Skeletal muscle satellite cell (primary cell): ENCODE measurements around the gene RAB22A.

Experiments
- H3K27me3 ChIP-seq: 2 replicates; pipeline ENCODE4 v1.7.0; 2013; ENCODE audit warnings: low read length; ENCODE audit not compliant: control insufficient read depth, insufficient read depth
- H3K36me3 ChIP-seq: 2 replicates; pipeline ENCODE4 v1.7.0; 2013; ENCODE audit warnings: mild to moderate bottlenecking, control low read depth, low read length; ENCODE audit not compliant: insufficient read depth
- H3K4me1 ChIP-seq: 2 replicates; pipeline ENCODE4 v1.7.0; 2013; ENCODE audit warnings: low read length; ENCODE audit not compliant: control insufficient read depth, insufficient read depth
- H3K4me2 ChIP-seq: 2 replicates; pipeline ENCODE4 v1.7.0; 2013; ENCODE audit warnings: mild to moderate bottlenecking, low read length
- H3K4me3 ChIP-seq: 2 replicates; pipeline ENCODE4 v1.7.0; 2013; ENCODE audit warnings: low read length
- H3K9ac ChIP-seq: 2 replicates; pipeline ENCODE4 v1.7.0; 2013; ENCODE audit warnings: mild to moderate bottlenecking, low read depth, low read length, moderate library complexity
- H3K9me3 ChIP-seq: replicated peaks from 2 replicates; pipeline ENCODE4 v1.7.0; 2013; ENCODE audit warnings: mild to moderate bottlenecking, control low read depth, low read length

The RAB22A gene

DNA sequence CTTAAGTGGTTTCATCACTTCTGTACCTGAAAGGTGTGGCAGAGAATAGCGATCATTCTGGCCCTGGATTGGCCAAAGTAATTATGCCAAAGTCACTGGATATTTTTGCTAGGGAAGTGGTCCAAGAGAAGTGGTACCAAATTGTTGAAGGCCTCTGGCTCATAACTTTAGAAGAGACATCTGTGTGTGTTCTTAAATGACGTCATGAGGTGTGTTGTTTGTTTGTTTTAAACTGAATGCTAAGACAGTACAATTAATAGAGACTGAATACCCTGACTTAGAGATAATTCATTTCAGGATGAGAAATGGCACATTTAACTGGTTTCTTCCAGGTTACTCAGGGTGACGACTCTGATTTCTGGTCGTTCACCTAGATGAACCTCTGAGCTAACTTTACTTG, 82.8 kb downstream of the RAB22A start:
- peaks cover 31% of the 10 kb centered on the region for H3K4me1 ChIP-seq
- no peaks in the 10 kb centered on the region for H3K27me3 ChIP-seq
- no peak overlapping the region for H3K4me3 ChIP-seq
- H3K9me3 ChIP-seq: no peaks in the 10 kb centered on the region
- no peak overlapping the region for H3K9ac ChIP-seq
- H3K36me3 ChIP-seq: peaks cover 21% of the 10 kb centered on the region
- H3K4me2 ChIP-seq: peak overlapping the region; percentile 99

DNA sequence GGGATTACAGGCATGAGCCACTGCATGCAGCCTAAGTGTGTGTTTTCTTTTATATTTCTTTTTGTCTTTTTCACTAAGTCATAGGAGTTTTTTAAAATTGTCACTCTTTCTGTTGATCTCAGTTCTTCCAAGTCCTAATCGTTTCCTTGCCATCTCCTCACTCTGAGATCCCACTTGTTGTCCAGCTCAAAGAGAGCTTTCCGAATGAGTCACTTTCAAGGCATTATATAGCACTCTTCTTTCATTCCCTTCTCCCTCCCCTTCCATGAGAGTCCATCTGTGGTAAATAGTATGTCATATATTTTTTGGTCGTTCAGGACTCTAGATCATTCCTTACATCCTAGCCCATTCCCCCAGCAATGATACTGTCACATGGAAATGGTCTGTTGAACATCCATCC, 83.8 kb downstream of the RAB22A start:
- Histone ChIP-seq H3K4me1 (peaks cover 31% of the 10 kb centered on the region), H3K27me3 (no peaks in the 10 kb centered on the region), H3K9ac (no peak overlapping the region), H3K4me3 (no peak overlapping the region), H3K9me3 (no peaks in the 10 kb centered on the region), H3K36me3 (peaks cover 24% of the 10 kb centered on the region), H3K4me2 (peak overlapping the region; percentile 18)

DNA sequence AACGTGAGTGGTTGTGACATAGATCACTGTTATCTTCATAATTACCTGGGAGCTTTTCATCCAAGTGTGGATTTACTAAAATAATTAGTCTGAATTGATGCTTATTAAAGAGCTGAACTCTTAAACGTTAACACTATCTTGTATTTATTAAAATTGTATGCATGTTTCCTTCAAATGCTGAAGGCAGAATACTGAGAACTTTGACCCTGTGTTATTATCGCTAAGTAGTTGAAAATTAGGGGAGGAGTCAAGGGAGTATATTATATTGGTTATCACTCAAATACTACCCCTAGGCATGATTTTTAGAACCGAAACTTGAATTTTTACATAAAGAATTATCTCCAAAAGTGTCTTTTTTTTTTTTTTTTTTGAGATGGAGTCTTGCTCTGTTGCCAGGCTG, 85.3 kb downstream of the RAB22A start:
- Histone ChIP-seq H3K36me3 (peaks cover 23% of the 10 kb centered on the region), H3K9me3 (no peaks in the 10 kb centered on the region), H3K4me2 (no peak overlapping the region), H3K4me1 (peaks cover 29% of the 10 kb centered on the region), H3K27me3 (no peaks in the 10 kb centered on the region), H3K4me3 (no peak overlapping the region), H3K9ac (no peak overlapping the region)

DNA sequence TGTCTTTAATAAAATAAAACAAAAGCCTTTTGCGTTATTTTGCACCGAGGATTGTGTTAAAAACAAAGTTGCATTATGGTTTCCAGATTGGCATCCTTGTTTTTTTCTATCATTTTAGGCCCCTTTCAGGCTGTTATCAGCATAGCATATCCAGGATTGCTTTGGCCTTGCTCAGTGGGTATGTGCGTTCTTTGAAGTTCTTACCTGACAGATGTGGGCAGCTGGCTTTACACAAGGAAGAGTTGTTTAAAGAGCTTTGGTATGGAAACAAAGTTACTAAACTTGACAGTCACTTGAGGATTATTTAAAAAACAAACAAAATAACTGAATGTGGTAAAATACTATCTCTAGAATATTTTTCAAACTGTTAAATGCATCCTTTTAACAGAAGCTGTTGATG, 86.1 kb downstream of the RAB22A start:
- Histone ChIP-seq H3K4me2 (no peak overlapping the region), H3K9ac (no peak overlapping the region), H3K36me3 (peaks cover 18% of the 10 kb centered on the region), H3K9me3 (no peaks in the 10 kb centered on the region), H3K4me1 (peaks cover 21% of the 10 kb centered on the region), H3K4me3 (no peak overlapping the region), H3K27me3 (no peaks in the 10 kb centered on the region)

DNA sequence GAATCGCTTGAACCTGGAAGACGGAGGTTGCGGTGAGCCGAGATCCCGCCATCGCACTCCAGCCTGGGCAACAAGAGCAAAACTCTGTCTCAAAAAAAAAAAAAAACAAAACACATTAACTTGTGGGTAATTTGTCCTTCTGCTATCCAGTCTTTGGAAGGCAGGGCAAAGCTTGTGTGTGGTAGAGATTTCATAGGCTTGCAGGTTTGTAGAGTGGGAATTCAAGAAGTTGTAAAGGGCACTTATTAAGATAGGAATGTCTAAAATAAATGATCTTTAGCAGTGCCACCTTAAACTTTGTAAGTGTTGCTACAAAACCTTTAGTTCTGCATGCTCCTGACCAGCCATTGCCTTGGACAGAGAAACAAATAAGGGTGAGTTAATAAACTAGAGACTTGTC, 87.9 kb downstream of the RAB22A start:
- Histone ChIP-seq H3K9ac (no peak overlapping the region), H3K36me3 (peaks cover 7% of the 10 kb centered on the region), H3K27me3 (no peaks in the 10 kb centered on the region), H3K4me1 (peaks cover 5% of the 10 kb centered on the region), H3K4me3 (no peak overlapping the region), H3K9me3 (no peaks in the 10 kb centered on the region), H3K4me2 (no peak overlapping the region)

DNA sequence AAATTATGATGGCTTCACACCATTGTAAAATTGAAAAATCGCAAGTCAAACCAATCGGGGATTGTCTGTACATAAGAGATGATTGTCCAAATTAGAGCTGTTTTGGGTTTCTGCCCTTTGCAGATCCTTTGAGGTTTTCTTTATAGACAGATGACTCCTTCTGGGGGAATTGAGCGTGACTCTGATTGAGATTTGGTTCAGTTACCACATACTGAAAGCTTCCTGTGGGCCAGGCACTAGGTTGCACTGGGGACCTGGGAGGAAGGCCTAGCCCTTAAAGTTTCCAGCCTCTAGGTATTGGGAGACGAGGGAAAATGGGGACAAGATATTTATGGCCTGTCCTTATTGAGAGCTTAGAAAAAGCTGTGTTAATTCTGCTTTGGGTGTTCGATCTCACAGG, 88.7 kb downstream of the RAB22A start:
- Histone ChIP-seq H3K9ac (no peak overlapping the region), H3K4me3 (no peak overlapping the region), H3K36me3 (peaks cover 7% of the 10 kb centered on the region), H3K4me1 (peaks cover 3% of the 10 kb centered on the region), H3K27me3 (no peaks in the 10 kb centered on the region), H3K9me3 (no peaks in the 10 kb centered on the region), H3K4me2 (no peak overlapping the region)

DNA sequence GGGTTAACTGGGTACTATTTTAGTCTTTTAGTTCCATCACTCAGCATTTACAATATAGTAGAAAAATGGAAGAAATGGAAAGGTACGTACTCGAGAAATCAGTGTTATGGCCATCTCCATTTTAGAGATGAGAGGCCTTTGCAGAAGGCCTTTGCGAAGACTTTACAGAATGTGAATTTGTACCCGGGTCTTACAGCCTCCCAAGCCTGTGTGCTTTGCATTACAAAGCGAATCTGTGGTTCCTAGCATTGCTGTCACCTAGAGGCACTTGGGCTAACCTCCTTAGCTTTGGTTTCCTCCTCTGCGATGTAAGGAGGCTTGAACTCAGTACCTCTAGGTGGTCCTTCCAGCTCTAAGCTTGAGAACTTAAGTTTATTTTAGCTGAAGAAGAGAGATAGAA, 90.4 kb downstream of the RAB22A start:
- H3K9me3 ChIP-seq: no peaks in the 10 kb centered on the region
- no peaks in the 10 kb centered on the region for H3K4me1 ChIP-seq
- no peaks in the 10 kb centered on the region for H3K27me3 ChIP-seq
- no peak overlapping the region for H3K4me3 ChIP-seq
- no peak overlapping the region for H3K9ac ChIP-seq
- H3K36me3 ChIP-seq: peaks cover 7% of the 10 kb centered on the region
- no peak overlapping the region for H3K4me2 ChIP-seq

DNA sequence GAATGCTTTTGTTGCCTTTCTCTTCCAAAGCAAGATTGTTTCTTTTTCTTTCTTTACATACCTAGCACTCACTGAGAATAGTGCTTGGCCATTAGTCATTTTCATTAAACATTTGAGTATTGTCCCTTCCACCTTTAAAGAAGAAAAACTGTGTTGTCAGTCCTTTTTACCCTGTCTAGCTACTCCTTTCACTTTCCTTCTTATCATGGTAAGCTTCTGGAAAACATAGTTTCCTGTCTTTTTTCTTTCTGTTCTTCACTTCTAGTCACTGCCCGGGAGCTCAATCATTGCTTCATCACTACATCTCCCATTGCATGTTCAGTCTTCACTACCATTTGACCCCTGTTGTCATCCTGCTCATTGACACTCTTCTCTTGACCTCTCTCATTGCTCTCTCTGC, 91.6 kb downstream of the RAB22A start:
- Histone ChIP-seq H3K4me1 (peaks cover 4% of the 10 kb centered on the region), H3K36me3 (peaks cover 7% of the 10 kb centered on the region), H3K4me2 (no peak overlapping the region), H3K4me3 (no peak overlapping the region), H3K9me3 (no peaks in the 10 kb centered on the region), H3K27me3 (no peaks in the 10 kb centered on the region), H3K9ac (no peak overlapping the region)

DNA sequence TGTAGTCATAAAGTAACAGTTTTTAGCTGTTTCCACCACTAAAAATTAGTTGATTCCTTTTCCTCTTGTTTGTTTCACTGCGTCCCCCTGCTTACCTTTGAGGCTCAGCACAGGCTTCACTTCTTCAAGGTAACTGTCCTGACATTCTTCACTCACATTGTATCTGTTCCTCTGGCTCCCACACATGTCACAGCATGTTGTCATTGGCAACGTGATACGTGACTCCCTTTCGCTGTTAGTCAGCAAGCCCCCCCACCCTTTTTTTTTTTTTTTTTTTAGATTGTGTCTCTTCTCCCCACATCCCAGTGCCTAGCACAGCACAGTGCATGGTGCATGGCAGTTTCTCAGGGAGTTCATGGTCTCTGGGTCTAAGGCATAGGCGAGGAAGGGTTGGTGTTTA, 92.8 kb downstream of the RAB22A start:
- H3K9me3 ChIP-seq: no peaks in the 10 kb centered on the region
- H3K27me3 ChIP-seq: no peaks in the 10 kb centered on the region
- H3K36me3 ChIP-seq: peaks cover 7% of the 10 kb centered on the region
- peaks cover 16% of the 10 kb centered on the region for H3K4me1 ChIP-seq
- no peak overlapping the region for H3K4me2 ChIP-seq
- H3K4me3 ChIP-seq: no peak overlapping the region
- no peak overlapping the region for H3K9ac ChIP-seq

DNA sequence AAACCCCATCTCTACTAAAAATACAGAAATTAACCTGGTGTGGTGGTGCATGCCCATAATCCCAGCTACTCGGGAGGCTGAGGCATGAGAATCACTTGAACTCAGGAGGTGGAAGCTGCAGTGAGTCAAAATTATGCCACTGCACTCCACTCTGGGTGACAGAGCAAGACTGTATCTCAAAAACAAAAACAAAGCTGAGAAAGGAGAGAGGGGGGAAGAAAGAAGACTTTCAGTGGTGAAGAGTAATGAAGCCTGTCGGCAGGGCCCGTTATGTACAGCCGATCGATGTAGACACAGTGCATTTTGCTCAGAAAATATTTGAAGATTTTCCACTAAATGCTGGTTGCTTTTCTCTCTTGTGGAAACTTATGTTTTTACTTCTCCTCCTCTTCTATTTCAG, 93.3 kb downstream of the RAB22A start:
- Histone ChIP-seq H3K36me3 (peaks cover 5% of the 10 kb centered on the region), H3K27me3 (no peaks in the 10 kb centered on the region), H3K9ac (no peak overlapping the region), H3K4me1 (peaks cover 19% of the 10 kb centered on the region), H3K4me3 (no peak overlapping the region), H3K4me2 (no peak overlapping the region), H3K9me3 (no peaks in the 10 kb centered on the region)

DNA sequence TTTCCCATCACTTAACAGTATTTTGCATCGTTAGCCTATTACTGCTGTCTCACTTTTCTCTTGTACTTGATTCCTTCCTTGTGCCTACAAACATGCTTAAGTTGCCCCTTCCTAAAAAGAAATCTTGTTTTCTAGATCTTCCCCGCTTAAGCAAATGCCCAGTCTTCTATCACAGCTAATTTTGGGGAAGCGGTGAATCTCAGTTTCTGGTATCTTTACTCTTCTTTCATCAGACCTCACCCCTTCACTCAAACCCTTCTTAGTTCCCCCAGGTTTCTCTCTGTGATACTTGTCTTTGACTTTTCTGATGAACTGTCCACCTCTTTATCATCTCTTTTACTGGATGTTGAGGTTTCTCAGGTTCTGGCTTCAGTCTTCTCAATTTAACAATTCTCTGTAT, 93.8 kb downstream of the RAB22A start:
- Histone ChIP-seq H3K4me2 (no peak overlapping the region), H3K9me3 (no peaks in the 10 kb centered on the region), H3K36me3 (peaks cover 3% of the 10 kb centered on the region), H3K9ac (no peak overlapping the region), H3K4me3 (no peak overlapping the region), H3K27me3 (no peaks in the 10 kb centered on the region), H3K4me1 (peaks cover 24% of the 10 kb centered on the region)

DNA sequence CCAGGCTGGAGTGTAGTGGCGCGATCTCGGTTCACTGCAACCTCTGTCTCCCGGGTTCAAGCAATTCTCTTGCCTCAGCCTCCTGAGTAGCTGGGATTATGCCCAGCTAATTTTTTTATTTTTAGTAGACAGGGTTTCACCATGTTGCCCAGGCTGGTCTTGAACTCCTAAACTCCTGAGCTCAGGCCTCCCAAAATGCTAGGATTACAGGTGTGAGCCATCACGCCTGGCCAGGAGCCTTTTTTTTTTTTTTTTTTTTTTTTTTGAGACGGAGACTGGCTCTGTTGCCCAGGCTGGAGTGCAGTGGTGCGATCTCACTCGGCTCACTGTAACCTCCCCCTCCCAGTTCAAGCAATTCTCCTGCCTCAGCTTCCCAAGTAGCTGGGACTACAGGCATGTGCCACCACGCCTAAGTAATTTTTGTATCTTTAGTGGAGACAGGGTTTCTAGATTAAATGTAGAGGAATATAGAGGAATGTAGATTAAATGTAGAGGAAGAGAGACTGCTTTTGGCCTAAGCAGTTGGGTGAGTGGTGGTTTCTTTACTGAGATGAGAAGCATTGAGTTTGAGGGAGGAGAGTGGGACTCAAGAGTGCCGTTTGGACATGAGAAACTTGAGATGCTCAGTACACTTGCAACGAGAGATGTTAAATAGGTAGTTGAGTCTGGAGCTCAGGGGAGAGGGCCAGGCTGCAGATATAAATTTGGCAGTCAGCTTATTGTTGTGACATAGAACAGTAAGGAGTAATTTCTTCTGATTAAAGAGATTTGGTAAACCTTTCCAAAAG, 96.2 kb downstream of the RAB22A start:
- no peaks in the 10 kb centered on the region for H3K36me3 ChIP-seq
- H3K9ac ChIP-seq: no peak overlapping the region
- H3K4me1 ChIP-seq: peaks cover 32% of the 10 kb centered on the region
- no peak overlapping the region for H3K4me3 ChIP-seq
- H3K9me3 ChIP-seq: no peaks in the 10 kb centered on the region
- no peak overlapping the region for H3K4me2 ChIP-seq
- H3K27me3 ChIP-seq: no peaks in the 10 kb centered on the region
